IMR-90 (cell line): ENCODE data around the gene FGD5. TPM values are rescaled to one million over a fixed set of nuclear protein-coding genes. Genes with fewer than 3 reads are reported as not detected.

Experiments used
- ATAC-seq: fragments of 200-7000 bp; cut with Tn5 transposase; 2 replicates; pipeline ENCODE4 v1.9.1; 2020; ENCODE audit warnings: low read depth, mild to moderate bottlenecking, moderate library complexity
- BruUV-seq: library from RNA; stranded (reverse); fragments of 400-500 nt; replicated peaks from 2 replicates; lab custom pipeline; 2021; lab: Mats Ljungman, UMichigan
- CTCF ChIA-PET: fragments of 300-600 bp; formaldehyde crosslinking; extraction: SDS; loops from one replicate; lab custom pipeline; 2021; ENCODE audit warnings: antibody characterized with exemption; lab: Yijun Ruan, JAX
- POLR2A ChIA-PET: fragments of 300-600 bp; sonication (Branson Sonifier 250); formaldehyde crosslinking; loops from one replicate; lab custom pipeline; 2022; ENCODE audit warnings: antibody characterized with exemption; ENCODE audit not compliant: unreplicated experiment; lab: Charles Lee
- DNase-seq: peaks from one replicate; pipeline ENCODE4 v3.0.0; 2013
- H2AFZ ChIP-seq: replicated peaks from 2 replicates; pipeline ENCODE3; 2013; ENCODE audit warnings: low read length, mild to moderate bottlenecking; ENCODE audit not compliant: poor library complexity
- H2AK5ac ChIP-seq: 2 replicates; pipeline ENCODE4 v1.6.1; 2013; ENCODE audit warnings: low read depth, low read length, inconsistent platforms
- H2AK9ac ChIP-seq: replicated peaks from 2 replicates; pipeline ENCODE3; 2013; ENCODE audit warnings: mild to moderate bottlenecking, low read depth, low read length, moderate library complexity; ENCODE audit not compliant: poor library complexity
- H2BK120ac ChIP-seq: 2 replicates; pipeline ENCODE4 v1.6.1; 2013; ENCODE audit warnings: low read depth, low read length, inconsistent platforms
- H2BK15ac ChIP-seq: 3 replicates; pipeline ENCODE4 v1.6.1; 2013; ENCODE audit warnings: low read depth, low read length, inconsistent platforms
- H2BK20ac ChIP-seq: 2 replicates; pipeline ENCODE4 v1.6.1; 2013; ENCODE audit warnings: low read depth, mild to moderate bottlenecking, inconsistent platforms, low read length, moderate library complexity
- H2BK5ac ChIP-seq: 2 replicates; pipeline ENCODE4 v1.6.1; 2013; ENCODE audit warnings: mild to moderate bottlenecking, low read depth, low read length, inconsistent platforms; ENCODE audit not compliant: poor library complexity, severe bottlenecking
- H3K14ac ChIP-seq: replicated peaks from 2 replicates; pipeline ENCODE4 v1.6.1; 2013; ENCODE audit warnings: low read depth, low read length, inconsistent platforms
- H3K18ac ChIP-seq: 2 replicates; pipeline ENCODE4 v1.6.1; 2013; ENCODE audit warnings: low read depth, low read length, control low read depth
- H3K23ac ChIP-seq: 2 replicates; pipeline ENCODE4 v1.6.1; 2013; ENCODE audit warnings: low read depth, low read length, inconsistent platforms
- H3K27ac ChIP-seq: 2 replicates; pipeline ENCODE4 v1.5.1; 2013; ENCODE audit warnings: mild to moderate bottlenecking, control low read depth, low read length; ENCODE audit not compliant: insufficient read depth
- H3K27me3 ChIP-seq: 2 replicates; pipeline ENCODE4 v1.6.1; 2013; ENCODE audit warnings: low read length; ENCODE audit not compliant: control insufficient read depth, insufficient read depth
- H3K36me3 ChIP-seq: 2 replicates; pipeline ENCODE4 v1.6.1; 2013; ENCODE audit warnings: low read length, mixed read lengths; ENCODE audit not compliant: control insufficient read depth, insufficient read depth
- H3K4ac ChIP-seq: 2 replicates; pipeline ENCODE4 v1.6.1; 2013; ENCODE audit warnings: low read depth, low read length, inconsistent platforms
- H3K4me1 ChIP-seq: 2 replicates; pipeline ENCODE4 v1.6.1; 2013; ENCODE audit warnings: low read length, mixed read lengths; ENCODE audit not compliant: control insufficient read depth, insufficient read depth
- H3K4me2 ChIP-seq: 2 replicates; pipeline ENCODE4 v1.6.1; 2013; ENCODE audit warnings: low read depth, mild to moderate bottlenecking, control low read depth, low read length, moderate library complexity
- H3K4me3 ChIP-seq: 2 replicates; pipeline ENCODE4 v1.5.1; 2013; ENCODE audit warnings: low read depth, mild to moderate bottlenecking, control low read depth, low read length, moderate library complexity; ENCODE audit not compliant: insufficient read depth
- H3K56ac ChIP-seq: 2 replicates; pipeline ENCODE4 v1.6.1; 2013; ENCODE audit warnings: low read length, inconsistent platforms; ENCODE audit not compliant: insufficient read depth; ENCODE audit errors: extremely low read depth
- H3K79me1 ChIP-seq, 2 experiments: 2 replicates each; pipeline ENCODE4 v1.6.1; 2013; ENCODE audit warnings: low read length in 2 of 2, inconsistent platforms in 1 of 2, low read depth in 1 of 2
- H3K9ac ChIP-seq: 2 replicates; pipeline ENCODE4 v1.6.1; 2013; ENCODE audit warnings: low read depth, low read length, control low read depth
- H3K9me1 ChIP-seq: 2 replicates; pipeline ENCODE4 v1.6.1; 2013; ENCODE audit warnings: low read length, inconsistent platforms; ENCODE audit not compliant: insufficient read depth
- H3K9me3 ChIP-seq: 2 replicates; pipeline ENCODE4 v1.6.1; 2013; ENCODE audit warnings: low read length; ENCODE audit not compliant: control insufficient read depth, insufficient read depth
- H4K20me1 ChIP-seq: 2 replicates; pipeline ENCODE4 v1.6.1; 2013; ENCODE audit warnings: low read length, inconsistent platforms; ENCODE audit not compliant: insufficient read depth
- H4K5ac ChIP-seq: 2 replicates; pipeline ENCODE4 v1.6.1; 2013; ENCODE audit warnings: mild to moderate bottlenecking, low read depth, low read length, control low read depth
- H4K8ac ChIP-seq, 2 experiments: 2 replicates each; pipeline ENCODE4 v1.6.1; 2013; ENCODE audit warnings: low read depth in 2 of 2, low read length in 2 of 2, control low read depth in 1 of 2, inconsistent platforms in 1 of 2
- H4K91ac ChIP-seq: 2 replicates; pipeline ENCODE4 v1.6.1; 2013; ENCODE audit warnings: low read depth, low read length, inconsistent platforms; ENCODE audit not compliant: insufficient read depth
- MAFK ChIP-seq: IDR thresholded peaks from 2 replicates; pipeline ENCODE4 v1.6.1; 2012; ENCODE audit warnings: low read depth, low read length, improper control_type of control experiment
- MAZ ChIP-seq: IDR thresholded peaks from 2 replicates; pipeline ENCODE4 v1.6.1; 2012; ENCODE audit warnings: low read depth, mild to moderate bottlenecking, low read length, improper control_type of control experiment, moderate library complexity, borderline replicate concordance
- MXI1 ChIP-seq: IDR thresholded peaks from 2 replicates; pipeline ENCODE4 v1.6.1; 2012; ENCODE audit warnings: low read depth, mild to moderate bottlenecking, low read length, moderate library complexity, borderline replicate concordance
- NFE2L2 ChIP-seq: fragments of 150-350 bp; IDR thresholded peaks from 2 replicates; pipeline ENCODE4 v1.6.1; 2016; ENCODE audit warnings: low read depth, mild to moderate bottlenecking, low read length
- POLR2A ChIP-seq: IDR thresholded peaks from 2 replicates; pipeline ENCODE4 v1.6.1; 2012; ENCODE audit warnings: mild to moderate bottlenecking, low read depth, low read length
- RFX5 ChIP-seq: IDR thresholded peaks from 2 replicates; pipeline ENCODE4 v1.8.0; 2012; ENCODE audit warnings: low read depth, mild to moderate bottlenecking, low read length, moderate library complexity
- WGBS, 2 experiments: methylation state at CpG; one replicate each; pipeline versions ENCODE4 v1.1.5 to v1.1.7; 2013; ENCODE audit warnings: missing lambda C conversion rate in 2 of 2; ENCODE audit not compliant: insufficient read length in 1 of 2; ENCODE audit errors: extremely low coverage in 2 of 2; 5-methylcytosine and 5-hydroxymethylcytosine counted together
- dilution Hi-C: fragments of 300-500 bp; cut with HindIII; formaldehyde crosslinking; loops from one replicate; pipeline ENCODE4 v1.14.3; 2018; ENCODE audit warnings: low sequenced_read_pairs; ENCODE audit not compliant: unreplicated experiment
- in situ Hi-C: fragments of 300-500 bp; cut with MboI; formaldehyde crosslinking; loops from 3 replicates; pipeline ENCODE4 v1.14.3; 2019; ENCODE audit warnings: low sequenced_read_pairs, inconsistent platforms, mixed read lengths
- intact Hi-C: fragments of 100-400 bp; cut with micrococcal nuclease; formaldehyde crosslinking; loops from 2 replicates; pipeline ENCODE4 v1.10.0; 2022
- polyA plus RNA-seq, 3 experiments: library from polyadenylated mRNA; depleted of rRNA; stranded (reverse); fragments of >200 nt; gene quantifications; 2 replicates each; pipeline ENCODE4 v1.2.3, GENCODE V29; 2012; ENCODE audit warnings: low replicate concordance in 1 of 3
- total RNA-seq: library from RNA; depleted of rRNA; stranded (reverse); fragments of >200 nt; gene quantifications from 2 replicates; pipeline ENCODE4 v1.2.3, GENCODE V29; 2012

Gene FGD5
- total and polyA plus RNA-seq, 2 of the 4 experiments (the other 2 are of a cell fraction), result not detected

GRCh38 chr3:14947886-14948608 lies 129.3 kb downstream of the FGD5 start:
- Histone ChIP-seq H3K9me1 (peaks cover 12% of the 10 kb centered on the region; the same call in 1 of the 2 replicates), H3K4me3 (peak overlapping the region; percentile 89), H3K18ac (peak overlapping the region; percentile 95), H4K91ac (peak overlapping the region; percentile 93), H2BK15ac (no peak overlapping the region), H2BK5ac (peak overlapping the region; percentile 97), H4K20me1 (no peaks in the 10 kb centered on the region; the same call in 1 of the 2 replicates), H3K23ac (peak overlapping the region; percentile 76; the same call in 1 of the 2 replicates), H4K8ac (peak overlapping the region; percentile 87 to 95), H4K5ac (peak overlapping the region; percentile 60), H3K56ac (peak overlapping the region; percentile 90), H2BK120ac (peak overlapping the region; percentile 95), H3K79me1 (peaks cover 45 to 58% of the 10 kb centered on the region in 2 experiments), H3K4me2 (no peak overlapping the region), H2AK9ac (peak overlapping the region; percentile 88), H2AK5ac (no peak overlapping the region), H3K36me3 (peaks cover 10% of the 10 kb centered on the region), H3K27me3 (no peaks in the 10 kb centered on the region), H3K27ac (peak overlapping the region; percentile 95), H3K4me1 (no peaks in the 10 kb centered on the region), H3K4ac (peak overlapping the region; percentile 98), H3K9ac (peak overlapping the region; percentile 85), H3K14ac (peak overlapping the region; percentile 97), H2AFZ (peak overlapping the region; percentile 91), H3K9me3 (no peaks in the 10 kb centered on the region), H2BK20ac (0 out of 2 replicates have a peak overlapping the region, but pooled peaks have one; percentile 16)
- no TSS peak for BruUV-seq
- 0% methylated on average over 8 of the region's 79 CpGs; no CpG with 5 or more reads in 1 of the 2 experiments for WGBS, 2 experiments
- in situ Hi-C loops, result loop anchor here (25.0 kb wide), 1 partner anchor 264 kb away; the partner anchor contains the start of gene CAPN7
- ATAC-seq (peak; percentile 96), DNase-seq (peak; percentile 94)
- CTCF ChIA-PET, result no interaction called here
- dilution Hi-C loops, result no loop called here
- no peak for TF ChIP-seq MAFK
- TF ChIP-seq MAZ, result peak; percentile 51; the same call in 1 of the 2 replicates
- 0 out of 2 replicates have a peak, but pooled peaks have one; percentile 30 for TF ChIP-seq MXI1
- TF ChIP-seq RFX5, result no peak
- no peak for TF ChIP-seq NFE2L2
- TF ChIP-seq POLR2A, result peak; percentile 60; the same call in 1 of the 2 replicates
- intact Hi-C loops, result no loop called here
- POLR2A ChIA-PET, result interaction anchor here (1.0 kb wide), 2 partner anchors 43 to 71 kb away, joined by 4 to 6 read pairs; no protein-coding TSS in a partner anchor
